Measurements from ENCODE around the gene PKP4. TPM values are rescaled to one million over a fixed set of nuclear protein-coding genes. Genes with fewer than 3 reads are reported as not detected.
A peak's percentile ranks its signal among the peaks of the same experiment; 100 is the strongest.

The PKP4 gene
- total RNA-seq, 1 donor, result 33.3 TPM

- DNase-seq (ENCODE audit: low read depth), result no peak
- H3K4me3 ChIP-seq (ENCODE audit: low read depth, low read length), result no peak overlapping the region
- no peak for TF ChIP-seq CTCF (IDR thresholded peaks at IDR 0.05; ENCODE audit: insufficient read depth, low read length)
Observed at GRCh38 chr2:158662421-158662820, 205.7 kb downstream of the PKP4 start.

DNA sequence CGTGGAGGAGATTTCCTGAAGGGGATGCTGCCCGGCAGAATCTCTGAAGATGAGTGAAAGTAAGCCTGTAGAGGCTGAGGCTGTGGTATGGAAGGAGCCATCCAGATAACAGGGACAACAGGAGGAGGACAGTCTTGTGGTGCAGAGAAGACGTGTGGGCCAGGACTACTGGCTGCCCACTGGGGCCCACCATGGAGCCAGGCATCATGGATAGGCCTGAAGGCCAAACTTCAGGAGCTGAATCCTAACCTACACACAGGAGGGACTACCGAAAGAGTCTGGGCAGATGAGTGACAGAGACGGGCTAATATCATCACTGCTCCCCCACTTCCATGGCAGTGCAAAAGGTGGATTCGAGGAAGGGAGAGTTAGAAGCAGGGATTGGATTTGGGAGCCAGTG is 207.0 kb downstream of the PKP4 start:
- no peak overlapping the region for H3K4me3 ChIP-seq (ENCODE audit: low read depth, low read length)
- TF ChIP-seq CTCF (IDR thresholded peaks at IDR 0.05; ENCODE audit: insufficient read depth, low read length), result no peak
- DNase-seq (ENCODE audit: low read depth), result no peak

- DNase-seq (ENCODE audit: low read depth), result peak; percentile 27
- no peak for TF ChIP-seq CTCF (IDR thresholded peaks at IDR 0.05; ENCODE audit: insufficient read depth, low read length)
- H3K4me3 ChIP-seq (ENCODE audit: low read depth, low read length), result no peak overlapping the region
Observed at GRCh38 chr2:158664987-158665386, 208.2 kb downstream of the PKP4 start.

GRCh38 chr2:158665536-158666302 is 209.0 kb downstream of the PKP4 start:
- DNase-seq (ENCODE audit: low read depth), result peak; percentile 41
- no peak overlapping the region for H3K4me3 ChIP-seq (ENCODE audit: low read depth, low read length)
- TF ChIP-seq CTCF (IDR thresholded peaks at IDR 0.05; ENCODE audit: insufficient read depth, low read length), result no peak

- no peak for DNase-seq (ENCODE audit: low read depth)
- peak; percentile 0 for TF ChIP-seq CTCF (IDR thresholded peaks at IDR 0.05; ENCODE audit: insufficient read depth, low read length)
- no peak overlapping the region for H3K4me3 ChIP-seq (ENCODE audit: low read depth, low read length)
Observed at GRCh38 chr2:158666969-158667368, 210.2 kb downstream of the PKP4 start.

DNA sequence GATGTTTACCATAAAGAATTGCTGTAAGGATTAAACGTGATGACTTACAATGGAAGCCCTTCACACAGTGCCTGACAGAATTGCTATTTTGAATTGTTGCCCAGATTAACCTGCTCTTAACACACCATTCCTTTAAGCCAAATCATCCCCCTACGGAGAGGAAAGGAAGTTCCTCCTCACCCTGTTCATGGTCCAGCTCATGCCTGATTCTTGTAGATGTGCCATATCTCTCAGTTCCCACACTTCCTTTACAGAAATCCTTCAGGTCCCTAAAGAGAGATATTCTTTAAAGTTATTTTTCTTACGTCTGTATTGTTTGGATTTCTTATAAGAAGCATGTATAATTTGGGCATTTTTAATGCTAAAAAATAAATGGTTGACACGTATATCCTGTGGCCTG is 210.8 kb downstream of the PKP4 start:
- no peak for TF ChIP-seq CTCF (IDR thresholded peaks at IDR 0.05; ENCODE audit: insufficient read depth, low read length)
- peak; percentile 90 for DNase-seq (ENCODE audit: low read depth)
- no peak overlapping the region for H3K4me3 ChIP-seq (ENCODE audit: low read depth, low read length)

Measured in fibroblast of the aortic adventitia (primary cell).